Measurements from ENCODE around the gene SOAT2. TPM values are rescaled to one million over a fixed set of nuclear protein-coding genes. Genes with fewer than 3 reads are reported as not detected.

SOAT2 gene
- total RNA-seq, 2 donors from 2014 or later, result 0.12 TPM; not detected in 1

DNA sequence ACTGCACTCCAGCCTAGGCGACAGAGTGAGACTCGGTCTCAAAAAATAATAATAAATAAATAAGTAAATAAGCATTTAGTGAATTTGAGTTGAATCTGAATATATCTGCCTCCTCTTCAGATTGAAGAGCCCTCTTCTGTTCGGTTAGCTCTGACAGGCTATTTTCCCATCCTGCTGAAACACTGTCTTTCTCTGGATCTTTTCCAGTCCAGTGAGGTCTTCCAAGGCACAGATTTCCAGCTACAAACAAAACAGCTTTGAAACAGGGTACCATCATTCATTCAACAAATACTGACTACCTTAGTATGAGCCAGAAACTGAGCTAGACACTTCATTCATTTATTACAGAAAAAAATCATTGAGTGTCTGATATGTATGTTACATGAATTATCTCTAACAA is 16.9 kb upstream of the SOAT2 start:
- no peaks in the 10 kb centered on the region for H3K36me3 ChIP-seq
- DNase-seq, result no peak
- H3K9ac ChIP-seq (ENCODE audit: low read depth in 2 of 2, low read length in 2 of 2), result no peak overlapping the region
- no peaks in the 10 kb centered on the region for H3K4me1 ChIP-seq
- H3K4me3 ChIP-seq, result no peak overlapping the region
- H3K27me3 ChIP-seq, result no peaks in the 10 kb centered on the region
- intact Hi-C loops (cut with DNase I), result no loop called here
- H3K9me3 ChIP-seq, result no peaks in the 10 kb centered on the region
- TF ChIP-seq, protein P1, sequence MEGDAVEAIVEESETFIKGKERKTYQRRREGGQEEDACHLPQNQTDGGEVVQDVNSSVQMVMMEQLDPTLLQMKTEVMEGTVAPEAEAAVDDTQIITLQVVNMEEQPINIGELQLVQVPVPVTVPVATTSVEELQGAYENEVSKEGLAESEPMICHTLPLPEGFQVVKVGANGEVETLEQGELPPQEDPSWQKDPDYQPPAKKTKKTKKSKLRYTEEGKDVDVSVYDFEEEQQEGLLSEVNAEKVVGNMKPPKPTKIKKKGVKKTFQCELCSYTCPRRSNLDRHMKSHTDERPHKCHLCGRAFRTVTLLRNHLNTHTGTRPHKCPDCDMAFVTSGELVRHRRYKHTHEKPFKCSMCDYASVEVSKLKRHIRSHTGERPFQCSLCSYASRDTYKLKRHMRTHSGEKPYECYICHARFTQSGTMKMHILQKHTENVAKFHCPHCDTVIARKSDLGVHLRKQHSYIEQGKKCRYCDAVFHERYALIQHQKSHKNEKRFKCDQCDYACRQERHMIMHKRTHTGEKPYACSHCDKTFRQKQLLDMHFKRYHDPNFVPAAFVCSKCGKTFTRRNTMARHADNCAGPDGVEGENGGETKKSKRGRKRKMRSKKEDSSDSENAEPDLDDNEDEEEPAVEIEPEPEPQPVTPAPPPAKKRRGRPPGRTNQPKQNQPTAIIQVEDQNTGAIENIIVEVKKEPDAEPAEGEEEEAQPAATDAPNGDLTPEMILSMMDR (IDR thresholded peaks at IDR 0.05), result no peak
- H3K27ac ChIP-seq, result no peak overlapping the region

DNA sequence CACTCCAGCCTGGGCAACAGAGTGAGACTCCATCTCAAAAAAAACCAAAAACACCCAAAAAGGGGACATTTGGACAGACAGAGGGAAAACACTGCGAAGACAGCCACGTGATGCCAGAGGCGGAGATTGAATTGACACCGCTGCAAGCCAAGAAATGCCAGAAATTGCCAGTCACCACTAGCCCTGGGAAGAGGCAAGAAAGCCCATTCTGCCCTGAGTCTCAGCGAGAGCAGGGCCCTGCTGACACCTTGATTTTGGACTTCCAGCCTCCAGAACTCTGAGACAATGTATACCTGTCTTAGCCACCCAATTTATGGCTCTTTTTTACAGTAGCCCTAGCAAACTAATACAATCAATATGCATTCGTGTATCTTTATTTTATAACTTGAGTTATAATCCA is 13.2 kb upstream of the SOAT2 start:
- peak; percentile 6 for DNase-seq
- TF ChIP-seq, protein P1 (IDR thresholded peaks at IDR 0.05), result no peak

DNA sequence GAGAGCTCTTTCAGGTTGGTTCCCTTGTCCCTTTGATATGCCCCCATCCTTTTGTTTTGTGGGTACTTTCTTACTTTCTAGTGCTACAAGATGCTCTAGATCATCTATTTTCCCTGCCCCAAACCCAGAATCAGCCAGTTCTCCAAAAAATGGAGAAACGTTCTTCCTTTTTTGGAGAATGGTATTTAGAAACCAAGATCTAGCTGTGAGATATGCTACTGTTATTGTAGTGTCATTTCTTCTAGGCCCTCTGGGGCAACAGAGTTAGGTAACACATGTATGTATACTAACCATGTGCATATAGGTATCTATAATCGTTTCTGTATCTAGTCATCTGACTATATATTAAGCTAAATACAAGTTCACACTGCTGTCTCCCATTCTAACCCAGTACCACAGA is 12.7 kb upstream of the SOAT2 start:
- Histone ChIP-seq H3K36me3 (no peaks in the 10 kb centered on the region), H3K9ac (ENCODE audit: low read depth in 2 of 2, low read length in 2 of 2) (no peak overlapping the region), H3K27ac (no peak overlapping the region), H3K4me3 (no peak overlapping the region), H3K4me1 (no peaks in the 10 kb centered on the region), H3K9me3 (no peaks in the 10 kb centered on the region), H3K27me3 (no peaks in the 10 kb centered on the region)
- DNase-seq, result no peak
- intact Hi-C loops (cut with DNase I), result no loop called here
- TF ChIP-seq, protein P1 (IDR thresholded peaks at IDR 0.05), result no peak

More for the DNA sequence above, 13.2 kb upstream of the SOAT2 start:
- Histone ChIP-seq H3K9ac (ENCODE audit: low read depth in 2 of 2, low read length in 2 of 2) (no peak overlapping the region), H3K4me3 (no peak overlapping the region), H3K27me3 (no peaks in the 10 kb centered on the region), H3K9me3 (no peaks in the 10 kb centered on the region), H3K36me3 (no peaks in the 10 kb centered on the region), H3K27ac (no peak overlapping the region), H3K4me1 (no peaks in the 10 kb centered on the region)
- intact Hi-C loops (cut with DNase I), result no loop called here

DNA sequence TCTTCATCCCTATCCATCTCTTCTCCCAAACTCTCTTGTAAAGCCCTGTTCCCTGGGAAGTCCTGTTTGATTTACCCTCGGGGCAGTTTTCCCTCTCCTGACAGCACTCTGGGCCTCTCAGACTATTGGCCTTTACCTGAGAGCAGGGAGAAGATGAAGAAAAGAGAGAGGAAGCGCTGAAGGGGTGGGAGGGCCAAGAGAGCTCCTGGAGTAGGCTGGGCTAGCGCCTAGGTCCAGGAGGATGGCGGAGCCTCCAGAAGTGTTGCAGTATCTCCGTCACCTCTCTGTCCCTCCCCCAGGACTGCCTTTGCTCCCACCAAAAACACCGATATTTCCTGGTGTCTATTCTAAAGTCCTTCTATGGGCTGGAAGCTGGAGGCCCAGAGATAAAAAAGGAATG is 11.5 kb upstream of the SOAT2 start:
- no peak overlapping the region for H3K4me3 ChIP-seq
- intact Hi-C loops (cut with DNase I), result no loop called here
- no peaks in the 10 kb centered on the region for H3K9me3 ChIP-seq
- no peaks in the 10 kb centered on the region for H3K36me3 ChIP-seq
- H3K27ac ChIP-seq, result no peak overlapping the region
- TF ChIP-seq, protein P1 (IDR thresholded peaks at IDR 0.05), result no peak
- peak; percentile 9 for DNase-seq
- H3K4me1 ChIP-seq, result no peaks in the 10 kb centered on the region
- H3K9ac ChIP-seq (ENCODE audit: low read depth in 2 of 2, low read length in 2 of 2), result no peak overlapping the region
- H3K27me3 ChIP-seq, result no peaks in the 10 kb centered on the region

DNA sequence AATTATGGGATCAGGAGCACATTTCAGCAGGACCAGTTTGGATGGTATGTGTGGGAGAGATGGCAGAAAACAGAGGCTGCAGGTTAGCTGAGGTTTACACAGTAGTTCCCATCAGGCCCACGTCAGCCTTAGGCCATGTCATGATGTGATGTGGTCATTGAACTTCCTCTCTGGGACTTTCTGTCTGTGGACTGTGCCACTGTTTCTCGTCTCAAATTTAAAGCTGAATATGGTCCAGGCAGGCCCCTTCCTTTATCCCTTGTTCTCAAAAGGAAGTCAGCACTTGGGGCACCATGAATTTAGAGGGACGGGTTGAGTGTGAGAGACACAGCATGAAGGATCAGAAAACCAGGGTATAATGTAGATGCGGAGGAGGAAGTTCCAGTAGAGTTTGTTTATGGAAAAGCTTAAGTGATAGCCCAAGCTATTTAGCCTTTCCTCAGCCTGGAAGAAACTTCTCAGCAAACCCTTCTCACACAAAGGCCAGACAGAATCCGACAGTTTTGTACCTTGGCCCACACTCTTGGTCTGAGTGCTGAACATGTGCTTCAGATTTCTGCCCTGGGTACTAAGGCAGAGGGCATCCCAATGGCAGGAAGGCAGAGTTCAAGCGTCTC is 9.4 kb upstream of the SOAT2 start:
- no peaks in the 10 kb centered on the region for H3K27me3 ChIP-seq
- H3K4me3 ChIP-seq, result no peak overlapping the region
- H3K9ac ChIP-seq (ENCODE audit: low read depth in 2 of 2, low read length in 2 of 2), result peak overlapping the region in 1 of 2 donors; percentile 41
- peak overlapping the region; percentile 55 for H3K27ac ChIP-seq
- TF ChIP-seq, protein P1 (IDR thresholded peaks at IDR 0.05), result no peak
- intact Hi-C loops (cut with DNase I), result no loop called here
- H3K4me1 ChIP-seq, result peaks cover 12% of the 10 kb centered on the region
- peak; percentile 16 for DNase-seq
- H3K9me3 ChIP-seq, result no peaks in the 10 kb centered on the region
- no peaks in the 10 kb centered on the region for H3K36me3 ChIP-seq
